GM19463 (cell line): Measurements from ENCODE around the gene SLC49A3.
"Not testable (repeated sequence)": the region's sequence is repeated elsewhere in the genome, so short reads cannot be mapped to it uniquely, and the experiment has no call there.

Source experiments
- ATAC-seq: cut with Tn5 transposase; IDR thresholded peaks from one replicate; pipeline ENCODE4 v1.9.1; 2021; ENCODE audit warnings: mild to moderate bottlenecking, moderate library complexity; ENCODE audit not compliant: unreplicated experiment

SLC49A3 gene

DNA sequence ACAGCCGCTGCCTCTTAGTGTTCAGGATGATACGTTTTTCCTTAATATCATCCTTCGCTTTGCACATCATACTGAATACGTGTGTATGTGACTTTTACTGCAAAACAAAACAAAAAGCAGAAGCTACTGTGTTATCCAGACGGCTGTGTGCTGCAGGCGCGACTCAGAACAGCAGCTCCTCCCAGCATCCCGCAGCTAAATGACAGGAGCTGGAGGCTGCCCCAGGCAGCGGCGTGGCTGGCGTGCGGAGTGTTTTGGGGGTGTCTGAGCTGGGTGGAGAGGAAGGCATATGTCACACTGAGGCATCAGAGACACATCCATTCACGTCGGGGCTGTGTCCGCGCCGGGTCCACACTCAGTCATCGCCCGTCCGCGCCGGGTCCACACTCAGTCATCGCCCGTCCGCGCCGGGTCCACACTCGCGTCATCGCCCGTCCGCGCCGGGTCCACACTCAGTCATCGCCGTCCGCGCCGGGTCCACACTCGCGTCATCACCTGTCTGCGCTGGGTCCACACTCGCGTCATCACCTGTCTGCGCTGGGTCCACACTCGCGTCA is 33.3 kb upstream of the SLC49A3 start:
- no peak for ATAC-seq

DNA sequence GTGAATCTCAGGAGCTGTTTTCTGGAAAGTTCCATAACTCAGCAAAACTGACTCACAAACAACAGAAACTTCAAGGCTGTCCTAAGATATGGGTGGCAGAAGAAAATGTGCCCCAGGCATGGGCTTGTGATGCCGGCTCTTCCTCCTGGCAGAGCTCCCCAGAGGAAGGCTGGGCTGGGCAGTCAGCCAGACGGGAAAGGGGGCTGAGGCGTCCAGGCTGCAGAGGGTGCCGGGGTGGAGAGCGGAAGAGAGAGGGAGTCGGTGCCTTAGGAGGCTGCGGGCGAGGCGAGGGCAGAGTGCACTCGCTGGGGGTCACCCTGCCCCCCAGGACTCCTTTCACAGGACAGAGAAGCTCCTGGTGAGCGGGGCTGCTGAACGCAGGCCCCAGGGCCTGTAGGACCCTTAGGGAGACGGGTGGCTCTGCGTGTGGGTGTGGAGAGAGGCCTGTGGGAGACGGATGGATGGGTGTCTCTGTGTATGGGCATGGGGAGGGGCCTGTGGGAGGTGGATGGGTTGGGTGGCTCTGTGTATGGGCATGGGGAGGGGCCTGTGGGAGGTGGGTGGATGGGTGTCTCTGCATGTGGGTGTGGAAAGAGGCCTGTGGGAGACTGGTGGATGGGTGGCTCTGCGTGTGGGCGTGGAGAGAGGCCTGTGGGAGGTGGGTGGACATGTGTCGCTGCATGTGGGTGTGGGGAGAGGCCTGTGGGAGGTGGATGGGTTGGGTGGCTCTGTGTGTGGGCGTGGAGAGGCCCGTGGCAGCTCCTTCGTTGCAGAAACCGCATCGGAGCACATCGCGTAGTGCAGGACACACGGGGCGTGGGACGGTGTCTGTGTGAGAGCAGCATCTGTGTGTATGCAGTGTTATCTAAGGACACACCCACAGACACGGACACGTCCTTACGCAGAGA is 32.6 kb upstream of the SLC49A3 start:
- ATAC-seq, result no peak

DNA sequence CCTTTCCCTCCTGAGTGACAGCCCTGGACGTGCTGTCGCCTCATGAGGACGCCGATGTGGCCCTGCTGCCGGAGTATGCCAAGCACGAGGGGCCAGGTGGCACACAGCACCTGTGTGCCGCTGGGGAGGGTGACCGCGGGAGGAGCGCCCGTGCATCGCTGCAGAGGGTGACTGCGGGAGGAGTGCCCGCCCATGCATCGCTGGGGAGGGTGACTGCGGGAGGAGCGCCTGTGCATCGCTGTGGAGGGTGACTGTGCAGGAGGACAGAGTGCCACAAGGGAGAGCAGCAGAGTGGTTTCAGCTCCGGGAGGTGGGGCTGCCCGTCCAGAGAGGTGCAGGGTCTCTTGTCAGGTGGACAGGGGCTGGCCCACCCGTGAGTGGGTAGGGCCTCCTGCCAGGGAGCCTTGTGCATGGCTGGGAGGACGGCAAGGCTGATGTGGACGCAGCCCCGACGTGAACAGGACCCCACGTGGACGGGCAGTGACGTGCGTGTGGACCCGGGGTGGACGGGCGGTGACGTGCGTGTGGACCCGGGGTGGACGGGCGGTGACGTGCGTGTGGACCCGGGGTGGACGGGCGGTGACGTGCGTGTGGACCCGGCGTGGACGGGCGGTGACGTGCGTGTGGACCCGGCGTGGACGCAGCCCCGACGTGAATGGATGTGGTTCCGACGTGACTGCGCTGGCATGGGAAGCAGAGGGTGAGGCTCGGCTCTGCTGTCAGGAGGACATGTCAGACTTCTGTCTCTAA is 31.3 kb upstream of the SLC49A3 start:
- ATAC-seq, result no peak

DNA sequence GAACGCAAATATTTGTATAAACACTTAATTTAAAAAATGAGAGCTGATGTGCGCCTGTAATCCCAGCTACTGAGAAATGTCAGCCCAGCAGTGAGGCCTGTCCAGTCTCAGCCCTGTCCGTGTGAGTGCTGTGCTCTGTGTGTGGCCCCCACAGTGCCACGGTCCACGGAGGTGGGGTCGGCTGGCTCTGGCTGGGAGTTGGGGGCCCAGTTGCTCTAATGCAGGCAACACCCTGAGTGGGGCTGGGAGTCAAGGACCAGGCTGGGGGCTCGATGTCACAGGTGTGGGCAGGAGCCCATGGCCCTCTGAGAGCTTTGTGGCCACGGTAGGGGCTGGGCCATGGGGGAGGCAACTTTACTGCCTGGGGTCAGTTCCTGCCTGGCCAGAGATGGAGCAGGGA is 29.5 kb upstream of the SLC49A3 start:
- no peak for ATAC-seq

DNA sequence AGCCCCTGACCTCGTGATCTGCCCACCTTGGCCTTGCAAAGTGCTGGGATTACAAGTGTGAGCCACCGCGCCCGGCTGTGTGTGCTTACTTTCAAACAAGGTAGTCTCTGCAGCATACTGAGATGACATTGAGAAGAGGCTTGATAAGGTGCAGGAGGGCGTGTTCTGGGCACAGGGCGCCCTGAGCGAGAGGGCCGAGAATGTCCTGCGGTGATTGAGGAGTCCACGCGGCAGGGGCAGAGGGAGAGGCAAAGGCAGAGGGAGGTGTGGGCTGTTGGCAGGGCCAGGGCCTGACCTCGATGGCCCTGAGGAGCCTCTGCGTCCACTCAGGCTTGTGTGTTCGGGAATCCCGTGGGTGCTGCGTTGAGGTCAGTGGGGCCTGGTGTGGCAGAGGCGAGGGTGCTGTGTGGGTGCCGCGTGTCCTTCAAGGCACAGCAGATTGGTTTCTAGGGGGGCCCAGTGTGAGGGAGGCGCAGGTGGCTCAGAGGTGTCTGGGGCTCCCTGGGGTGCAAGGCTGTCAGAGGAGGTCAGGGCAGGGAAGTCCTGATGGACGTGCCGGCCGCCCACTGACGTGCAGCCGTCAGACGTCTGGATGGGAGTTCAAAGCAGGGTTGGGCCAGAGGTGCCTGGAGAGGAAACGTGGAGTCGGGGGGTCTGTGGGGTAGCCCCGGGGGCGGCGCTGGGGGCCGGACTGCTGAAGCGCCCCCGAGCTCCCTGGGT is 28.8 kb upstream of the SLC49A3 start:
- no peak for ATAC-seq

DNA sequence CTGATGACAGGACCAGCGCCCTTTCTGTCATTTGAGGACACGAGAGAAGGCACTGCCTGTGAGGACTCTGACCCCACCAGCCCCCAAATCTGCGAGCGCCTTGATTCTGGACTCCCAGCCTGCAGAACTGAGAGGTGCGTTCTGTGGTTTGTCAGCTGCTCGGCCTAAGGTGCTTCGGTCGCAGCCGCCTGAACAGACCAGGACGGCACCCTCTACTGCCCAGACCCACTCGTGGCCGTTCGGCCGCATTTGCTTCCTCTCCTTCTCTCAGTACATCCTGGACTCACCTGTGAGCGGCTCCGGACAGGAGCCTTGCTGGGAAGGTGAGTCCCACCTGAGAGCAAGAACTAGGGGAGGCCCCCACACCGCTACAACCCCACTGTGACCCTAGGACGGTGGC is 25.1 kb upstream of the SLC49A3 start:
- ATAC-seq, result no peak

DNA sequence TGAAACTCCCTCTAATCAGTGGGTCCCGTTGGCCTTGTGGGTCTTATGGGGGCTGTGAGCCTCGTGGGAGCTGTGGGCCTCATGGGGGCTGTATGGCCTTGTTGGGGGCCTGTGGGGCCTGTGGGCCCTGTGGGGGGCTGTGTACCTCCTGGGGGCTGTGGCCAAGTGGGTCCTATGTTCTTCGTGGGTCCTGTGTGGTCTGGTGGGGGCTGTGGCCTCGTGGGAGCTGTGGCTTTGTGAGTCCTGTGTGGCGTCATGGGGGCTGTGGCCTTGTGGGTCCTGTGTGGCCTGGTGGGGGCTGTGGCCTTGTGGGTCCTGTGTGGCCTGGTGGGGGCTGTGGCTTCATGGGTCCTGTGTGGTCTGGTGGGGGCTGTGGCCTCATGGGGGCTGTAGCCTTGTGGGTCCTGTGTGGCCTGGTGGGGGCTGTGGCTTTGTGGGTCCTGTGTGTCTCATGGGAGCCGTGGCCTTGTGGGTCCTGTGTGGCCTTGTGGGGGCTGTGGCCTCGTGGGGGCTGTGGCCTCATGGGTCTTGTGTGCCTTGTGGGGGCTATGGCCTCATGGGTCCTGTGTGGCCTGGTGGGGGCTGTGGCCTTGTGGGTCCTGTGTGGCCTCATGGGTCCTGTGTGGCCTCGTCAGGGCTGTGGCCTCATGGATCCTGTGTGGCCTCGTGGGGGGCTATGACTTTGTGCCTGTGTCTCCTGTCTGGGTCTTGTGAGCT is 24.1 kb upstream of the SLC49A3 start:
- ATAC-seq, result no peak

DNA sequence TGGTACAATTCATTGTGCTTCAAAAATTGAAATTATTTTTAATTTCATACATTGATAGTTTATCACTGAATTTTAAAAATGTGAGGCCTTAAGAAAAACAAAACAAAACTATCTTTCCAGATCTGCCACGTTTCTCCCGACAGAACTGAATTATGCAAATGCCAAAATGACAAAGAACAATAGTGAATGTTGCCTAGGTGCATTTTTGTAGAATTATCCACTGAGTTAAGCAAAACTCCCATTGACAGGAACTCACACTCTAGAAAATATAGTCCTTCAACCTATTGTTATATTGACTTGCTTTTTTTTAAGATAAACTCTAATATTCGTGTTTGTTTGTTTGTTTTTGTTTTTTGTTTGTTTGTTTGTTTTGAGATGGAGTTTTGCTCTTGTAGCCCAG is 23.1 kb upstream of the SLC49A3 start:
- ATAC-seq, result no peak

DNA sequence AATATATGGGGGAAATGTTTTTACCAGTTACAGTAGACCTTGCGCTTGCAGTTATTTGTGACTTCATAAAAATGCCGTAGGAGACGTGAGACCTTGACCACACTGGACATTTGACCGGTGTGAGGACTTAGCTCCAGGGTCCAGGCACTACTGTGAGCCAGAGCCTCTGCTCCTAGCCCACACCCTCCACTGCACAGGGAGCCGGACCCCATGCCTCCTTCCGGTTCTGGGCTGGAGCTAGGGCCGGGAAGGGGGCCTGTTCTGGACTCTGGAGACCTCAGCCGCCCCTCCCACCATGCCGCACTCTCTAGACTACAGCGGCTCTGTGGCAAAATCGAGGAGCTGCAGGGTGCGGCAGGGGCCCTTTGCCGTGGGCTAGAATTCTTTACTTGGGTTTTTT is 22.0 kb upstream of the SLC49A3 start:
- no peak for ATAC-seq

DNA sequence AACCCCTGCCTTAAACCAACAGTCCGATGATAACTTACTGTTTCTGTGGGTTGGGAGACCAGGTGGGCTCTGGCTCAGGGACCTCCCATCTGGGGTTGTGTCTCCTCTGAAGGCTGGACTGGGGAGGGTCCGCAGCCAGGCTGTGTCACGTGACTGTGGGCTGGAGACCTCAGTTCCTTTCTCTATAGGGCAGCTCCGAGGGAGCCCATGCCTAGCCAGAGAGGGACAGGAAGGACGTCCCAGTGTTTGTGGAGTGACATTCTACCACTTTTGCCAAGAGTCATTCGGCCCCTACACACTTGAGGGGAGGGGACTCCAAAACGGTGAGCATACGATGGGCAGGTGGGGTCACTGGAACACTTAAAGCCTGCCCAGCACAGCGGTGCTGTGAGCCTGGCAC is 21.2 kb upstream of the SLC49A3 start:
- no peak for ATAC-seq

DNA sequence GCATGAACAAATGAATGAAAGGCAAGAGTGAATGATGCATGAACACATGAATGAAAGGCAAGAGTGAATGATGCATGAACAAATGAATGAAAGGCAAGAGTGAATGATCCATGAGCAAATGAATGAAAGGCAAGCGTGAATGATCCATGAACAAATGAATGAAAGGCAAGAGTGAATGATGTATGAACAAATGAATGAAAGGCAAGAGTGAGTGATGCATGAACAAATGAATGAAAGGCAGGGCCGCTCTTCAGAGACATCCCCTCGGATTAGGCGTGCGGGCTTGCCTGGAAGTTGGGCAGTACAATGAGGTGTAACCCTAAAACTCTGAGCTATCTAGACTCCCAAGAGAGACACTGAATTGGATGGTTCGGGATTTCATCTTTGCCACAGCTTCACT is 20.4 kb upstream of the SLC49A3 start:
- ATAC-seq, result no peak

DNA sequence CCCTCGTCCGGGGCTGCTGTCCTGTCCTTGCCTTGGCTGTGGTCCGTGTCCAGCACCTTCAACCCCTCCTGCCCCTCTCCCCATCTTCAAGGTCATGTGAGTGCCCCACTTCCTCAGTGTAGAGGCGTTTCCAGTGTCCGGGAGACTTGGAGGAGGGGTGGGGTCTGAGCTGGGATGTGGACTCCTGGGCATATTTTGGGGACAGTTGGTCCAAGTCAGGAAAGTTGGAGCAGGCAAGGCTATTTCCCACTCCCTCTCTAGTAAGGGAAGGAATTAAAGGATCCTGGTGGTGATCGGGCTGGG is 19.6 kb upstream of the SLC49A3 start:
- no peak for ATAC-seq

DNA sequence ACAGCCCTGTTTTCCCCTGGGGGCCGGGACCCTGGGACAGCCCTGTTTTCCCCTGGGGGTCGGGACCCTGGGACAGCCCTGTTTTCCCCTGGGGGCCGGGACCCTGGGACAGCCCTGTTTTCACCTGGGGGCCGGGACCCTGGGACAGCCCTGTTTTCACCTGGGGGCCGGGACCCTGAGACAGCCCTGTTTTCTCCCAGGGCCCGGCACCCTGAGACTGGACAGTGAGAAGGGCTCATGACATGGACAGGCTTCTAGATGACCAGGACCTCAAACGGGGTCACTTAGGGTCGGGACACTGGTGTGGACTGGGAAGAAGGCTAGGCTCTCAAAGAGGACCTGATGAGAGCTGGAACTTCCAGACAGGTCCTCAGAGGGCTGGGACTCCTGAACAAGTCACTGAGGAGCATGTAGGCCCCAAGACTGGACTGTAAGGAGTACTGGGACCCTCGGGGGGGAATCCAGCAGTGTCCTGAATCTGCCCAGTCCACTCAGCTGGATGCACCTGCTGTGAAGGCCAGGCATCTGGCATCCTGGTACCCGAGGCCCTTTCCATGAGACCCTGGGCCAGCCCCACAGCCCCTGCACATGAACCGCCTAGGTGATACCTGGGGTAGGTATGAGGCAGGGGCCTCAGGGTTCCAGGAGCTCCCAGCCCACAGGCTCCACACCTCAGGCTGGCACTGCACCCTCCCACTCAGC is 19.1 kb upstream of the SLC49A3 start:
- no peak for ATAC-seq

DNA sequence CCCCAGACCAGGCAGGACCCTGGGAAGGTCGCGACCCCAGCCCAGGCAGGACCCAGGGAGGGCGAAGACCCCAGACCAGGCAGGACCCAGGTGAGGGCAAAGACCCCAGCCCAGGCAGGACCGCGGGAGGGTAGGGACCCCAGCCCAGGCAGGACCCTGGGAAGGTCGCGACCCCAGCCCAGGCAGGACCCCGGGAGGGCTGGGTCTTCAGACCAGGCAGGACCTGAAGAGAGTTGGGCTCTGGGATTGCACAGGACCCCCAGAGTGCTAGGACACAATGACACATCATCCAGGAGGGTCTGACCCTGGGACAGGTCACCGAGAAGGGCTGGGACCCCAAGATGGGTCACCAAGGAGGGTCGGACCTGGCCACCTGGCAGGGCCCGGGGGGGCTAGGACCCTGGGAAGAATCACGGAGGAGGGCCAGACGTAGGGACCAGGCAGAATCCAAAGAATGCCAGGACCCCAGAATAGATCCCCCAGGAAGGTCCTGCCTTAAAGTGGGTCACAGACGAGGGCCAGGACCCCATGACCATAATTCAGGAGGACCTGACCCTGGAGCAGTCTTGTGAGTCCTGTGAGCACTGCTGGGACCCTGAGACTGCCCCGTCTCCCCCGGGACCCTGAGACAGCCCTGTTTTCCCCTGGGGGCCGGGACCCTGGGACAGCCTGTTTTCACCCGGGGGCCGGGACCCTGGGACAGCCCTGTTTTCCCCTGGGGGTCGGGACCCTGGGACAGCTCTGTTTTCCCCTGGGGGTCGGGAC is 18.1 kb upstream of the SLC49A3 start:
- ATAC-seq, result no peak

DNA sequence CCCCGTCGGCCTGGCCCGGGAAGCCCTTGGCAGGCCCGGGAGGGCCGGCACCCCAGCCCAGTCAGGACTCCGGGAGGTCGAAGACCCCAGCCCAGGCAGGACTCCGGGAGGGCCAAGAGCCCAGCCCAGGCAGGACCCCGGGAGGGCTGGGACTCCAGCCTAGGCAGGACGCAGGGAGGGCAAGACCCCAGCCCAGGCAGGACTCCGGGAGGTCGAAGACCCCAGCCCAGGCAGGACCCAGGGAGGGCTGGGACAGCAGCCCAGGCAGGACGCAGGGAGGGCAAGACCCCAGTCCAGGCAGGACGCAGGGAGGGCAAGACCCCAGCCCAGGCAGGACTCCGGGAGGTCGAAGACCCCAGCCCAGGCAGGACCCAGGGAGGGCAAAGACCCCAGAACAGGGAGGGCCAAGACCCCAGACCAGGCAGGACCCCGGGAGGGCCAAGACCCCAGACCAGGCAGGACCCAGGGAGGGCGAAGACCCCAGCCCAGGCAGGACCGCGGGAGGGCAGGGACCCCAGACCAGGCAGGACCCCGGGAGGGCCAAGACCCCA is 17.2 kb upstream of the SLC49A3 start:
- not testable (repeated sequence) for ATAC-seq

DNA sequence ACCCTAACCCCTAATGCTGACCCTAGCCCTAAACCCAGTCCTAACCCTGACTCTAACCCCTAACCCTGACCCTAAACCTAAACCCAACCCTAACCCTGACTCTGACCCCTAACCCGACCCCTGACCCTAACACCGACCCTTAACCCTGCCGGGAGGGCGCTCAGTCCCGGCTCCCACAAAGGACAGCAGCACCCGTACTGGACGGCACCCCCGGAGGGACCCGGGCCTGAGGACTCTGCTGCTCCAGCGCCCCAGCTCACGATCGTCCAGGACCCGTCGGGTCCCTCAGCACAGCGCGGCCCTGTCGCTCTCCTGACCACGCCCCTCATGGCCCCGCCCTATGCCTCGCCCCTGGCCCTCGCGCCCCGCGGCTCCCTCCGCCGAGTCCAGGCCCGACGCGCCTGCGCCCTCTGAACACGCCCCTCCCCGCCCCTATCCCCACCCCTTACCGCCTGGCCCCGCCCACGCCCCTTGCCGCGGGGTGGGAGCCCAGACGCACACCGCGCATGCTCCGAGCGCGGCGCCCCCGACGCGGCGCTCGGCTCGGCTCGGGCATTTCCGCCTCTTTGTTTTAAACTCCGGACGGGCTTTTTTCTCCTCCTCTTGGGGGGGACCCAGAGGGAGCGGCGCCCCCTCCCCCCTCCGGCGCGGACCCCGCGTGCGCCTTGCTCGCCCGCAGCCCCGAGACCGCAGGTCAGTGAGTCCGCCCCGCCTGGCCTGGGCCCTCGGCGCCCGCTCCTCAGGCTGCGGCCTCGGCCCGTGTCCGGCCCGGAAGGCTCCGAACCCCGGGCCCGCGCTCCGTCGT is 16.5 kb upstream of the SLC49A3 start, which contains the start of gene PCGF3:
TSS of gene PCGF3 (plus strand) at position 555 of the 805 bp plus-strand sequence. CDS start 27,849 bp downstream, outside the sequence.
- ATAC-seq, result peak; percentile 93

DNA sequence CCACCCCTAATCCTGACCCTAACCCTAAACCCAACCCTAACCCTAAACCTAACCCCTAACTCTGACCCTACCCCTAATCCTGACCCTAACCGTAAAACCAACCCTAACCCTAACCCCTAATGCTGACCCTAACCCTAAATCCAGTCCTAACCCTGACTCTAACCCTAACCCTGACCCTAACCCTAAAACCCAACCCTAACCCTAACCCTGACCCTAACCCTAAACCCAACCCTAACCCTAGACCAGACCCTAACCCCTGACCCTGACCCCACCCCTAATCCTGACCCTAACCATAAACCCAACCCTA is 16.0 kb upstream of the SLC49A3 start:
- no peak for ATAC-seq

DNA sequence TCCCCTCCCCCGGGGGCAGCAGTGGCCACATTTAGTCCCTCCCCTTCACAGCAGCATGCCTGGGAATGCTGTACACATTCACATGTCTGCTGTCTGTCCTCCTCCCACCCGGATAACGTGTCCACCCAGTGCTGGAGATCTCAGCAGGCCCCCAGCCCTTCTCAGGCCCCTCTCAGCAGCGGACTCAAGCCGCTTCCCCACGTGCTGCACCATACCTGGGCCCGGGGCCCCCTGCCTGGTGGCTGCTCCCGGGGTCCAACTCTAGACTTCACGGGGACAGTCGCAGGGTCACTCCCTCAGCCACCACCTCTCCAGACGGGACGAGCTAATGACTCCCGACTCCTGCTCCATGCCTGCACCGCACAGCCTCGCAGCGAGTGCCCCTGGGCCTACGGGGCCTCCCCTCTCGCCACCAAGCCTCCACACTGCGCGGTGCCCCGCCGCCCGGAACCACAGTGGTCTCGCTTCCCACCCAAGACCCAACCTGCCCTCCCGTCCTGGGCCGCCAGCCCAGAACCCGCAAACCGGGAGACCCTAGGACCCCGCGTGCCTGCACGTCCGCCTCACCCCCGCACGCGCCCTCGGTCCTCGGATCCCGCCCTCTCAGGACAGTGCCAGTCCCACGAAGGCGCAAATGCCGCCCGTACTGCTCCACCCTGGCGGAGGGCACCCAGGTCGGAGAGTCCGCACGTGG is 15.4 kb upstream of the SLC49A3 start:
- ATAC-seq, result no peak
